Measurements from ENCODE around the gene NPDC1.
A peak's percentile ranks its signal among the peaks of the same experiment; 100 is the strongest.

NPDC1 gene

DNA sequence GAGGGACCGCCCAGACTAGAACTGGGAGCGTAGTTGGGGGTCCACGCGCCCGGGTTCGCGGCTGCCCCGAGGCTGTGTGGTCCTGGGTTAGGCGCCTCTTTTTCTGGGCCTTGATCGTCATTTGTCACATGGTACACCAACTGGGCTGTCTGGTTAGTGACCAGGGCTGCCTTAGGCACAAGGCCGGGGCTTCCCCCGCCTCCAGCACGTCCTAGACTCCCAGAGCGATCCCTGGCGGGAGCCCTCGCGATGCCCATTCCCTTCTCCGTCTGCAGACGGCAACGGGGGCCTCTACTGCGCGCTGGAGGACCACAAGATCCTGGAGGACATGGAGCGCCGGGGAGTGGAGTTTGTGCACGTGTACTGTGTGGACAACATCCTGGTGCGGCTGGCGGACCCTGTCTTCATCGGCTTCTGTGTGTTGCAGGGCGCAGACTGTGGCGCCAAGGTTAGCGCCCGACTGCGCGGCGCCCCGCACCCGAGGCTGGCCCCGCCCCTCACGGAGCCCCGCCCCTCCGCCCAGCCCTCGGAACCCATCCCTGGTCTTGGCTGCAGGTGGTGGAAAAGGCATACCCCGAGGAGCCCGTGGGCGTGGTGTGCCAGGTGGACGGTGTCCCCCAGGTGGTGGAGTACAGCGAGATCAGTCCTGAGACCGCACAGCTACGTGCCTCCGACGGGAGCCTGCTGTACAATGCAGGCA lies 32.9 kb upstream of the NPDC1 start:
- H3K4me2 ChIP-seq (ENCODE audit: low read depth, low read length): peak overlapping the region; percentile 92; the same call in 1 of the 2 replicates
- no peaks in the 10 kb centered on the region for H3K27me3 ChIP-seq (replicated peaks; ENCODE audit: insufficient read depth, low read length)
- no peak for TF ChIP-seq EZH2 (optimal IDR thresholded peaks at IDR 0.05; ENCODE audit: low read depth, low read length)
- no peak for TF ChIP-seq EZH2phosphoT487 (IDR thresholded peaks at IDR 0.05; ENCODE audit: low read length)
- TF ChIP-seq, protein P1, sequence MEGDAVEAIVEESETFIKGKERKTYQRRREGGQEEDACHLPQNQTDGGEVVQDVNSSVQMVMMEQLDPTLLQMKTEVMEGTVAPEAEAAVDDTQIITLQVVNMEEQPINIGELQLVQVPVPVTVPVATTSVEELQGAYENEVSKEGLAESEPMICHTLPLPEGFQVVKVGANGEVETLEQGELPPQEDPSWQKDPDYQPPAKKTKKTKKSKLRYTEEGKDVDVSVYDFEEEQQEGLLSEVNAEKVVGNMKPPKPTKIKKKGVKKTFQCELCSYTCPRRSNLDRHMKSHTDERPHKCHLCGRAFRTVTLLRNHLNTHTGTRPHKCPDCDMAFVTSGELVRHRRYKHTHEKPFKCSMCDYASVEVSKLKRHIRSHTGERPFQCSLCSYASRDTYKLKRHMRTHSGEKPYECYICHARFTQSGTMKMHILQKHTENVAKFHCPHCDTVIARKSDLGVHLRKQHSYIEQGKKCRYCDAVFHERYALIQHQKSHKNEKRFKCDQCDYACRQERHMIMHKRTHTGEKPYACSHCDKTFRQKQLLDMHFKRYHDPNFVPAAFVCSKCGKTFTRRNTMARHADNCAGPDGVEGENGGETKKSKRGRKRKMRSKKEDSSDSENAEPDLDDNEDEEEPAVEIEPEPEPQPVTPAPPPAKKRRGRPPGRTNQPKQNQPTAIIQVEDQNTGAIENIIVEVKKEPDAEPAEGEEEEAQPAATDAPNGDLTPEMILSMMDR (IDR thresholded peaks at IDR 0.05; ENCODE audit: low read length): no peak
- no peak overlapping the region for H2AFZ ChIP-seq (ENCODE audit: low read length)
- peaks cover 3% of the 10 kb centered on the region; the same call in 1 of the 2 replicates for H3K36me3 ChIP-seq (replicated peaks; ENCODE audit: insufficient read depth, low read length)
- peak overlapping the region; percentile 81; the same call in 1 of the 2 replicates for H3K4me3 ChIP-seq (ENCODE audit: low read length)
- no peaks in the 10 kb centered on the region for H3K9me3 ChIP-seq (replicated peaks; ENCODE audit: insufficient read depth, low read length)
- no peak overlapping the region for H3K27ac ChIP-seq (ENCODE audit: low read length)
- no peaks in the 10 kb centered on the region for H3K9me2 ChIP-seq (replicated peaks; ENCODE audit: insufficient read depth, low read length)
- no peaks in the 10 kb centered on the region for H4K20me1 ChIP-seq (ENCODE audit: insufficient read depth, low read length)
- 0 out of 2 replicates have a peak, but pooled peaks cover 5% of the 10 kb centered on the region for H3K4me1 ChIP-seq (ENCODE audit: low read length)
- H3K9ac ChIP-seq (ENCODE audit: low read length): no peak overlapping the region
- H3K79me2 ChIP-seq (ENCODE audit: low read length): peaks cover 24% of the 10 kb centered on the region
- DNase-seq: no peak
- H3F3A ChIP-seq (ENCODE audit: insufficient read depth, low read length): peaks cover 10% of the 10 kb centered on the region; the same call in 1 of the 2 replicates

DNA sequence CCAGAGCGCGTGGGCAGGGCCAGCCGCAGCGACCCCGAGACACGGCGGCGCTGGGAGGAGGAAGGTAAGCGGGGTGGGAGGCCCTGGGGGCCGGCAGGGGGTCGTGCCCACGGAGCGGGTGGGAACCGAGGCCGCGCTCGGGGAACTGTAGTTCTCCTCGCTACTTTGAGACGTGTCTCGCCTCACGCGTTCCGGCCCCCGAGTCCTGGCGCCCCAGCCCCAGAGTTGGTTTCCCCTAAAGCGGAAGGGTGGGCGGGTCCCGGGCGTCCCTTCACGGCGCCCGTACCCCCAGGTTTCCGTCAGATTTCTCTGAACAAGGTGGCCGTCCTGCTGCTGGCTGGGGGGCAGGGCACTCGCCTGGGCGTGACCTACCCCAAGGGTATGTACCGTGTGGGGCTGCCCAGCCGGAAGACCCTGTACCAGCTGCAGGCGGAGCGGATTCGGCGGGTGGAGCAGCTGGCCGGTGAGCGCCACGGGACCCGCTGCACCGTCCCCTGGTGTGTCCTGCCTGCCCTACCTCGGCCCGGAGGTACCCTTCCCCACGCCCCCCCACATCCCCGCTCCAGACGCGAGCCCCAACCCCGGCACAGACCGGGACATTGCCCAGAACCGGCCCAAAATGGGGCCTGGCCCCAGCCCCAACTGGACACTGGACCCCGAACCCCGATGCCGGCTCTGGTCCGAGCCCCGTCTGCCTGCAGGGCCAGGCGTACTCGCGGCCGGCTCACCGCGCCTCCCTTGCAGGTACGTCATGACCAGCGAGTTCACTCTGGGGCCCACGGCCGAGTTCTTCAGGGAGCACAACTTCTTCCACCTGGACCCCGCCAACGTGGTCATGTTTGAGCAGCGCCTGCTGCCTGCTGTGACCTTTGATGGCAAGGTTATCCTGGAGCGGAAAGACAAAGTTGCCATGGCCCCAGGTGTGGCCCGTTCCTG lies 32.0 kb upstream of the NPDC1 start:
- Histone ChIP-seq H3K9ac (ENCODE audit: low read length) (peak overlapping the region; percentile 55; the same call in 1 of the 2 replicates), H3K27me3 (replicated peaks; ENCODE audit: insufficient read depth, low read length) (no peaks in the 10 kb centered on the region), H3K9me2 (replicated peaks; ENCODE audit: insufficient read depth, low read length) (no peaks in the 10 kb centered on the region), H3K36me3 (replicated peaks; ENCODE audit: insufficient read depth, low read length) (peaks cover 3% of the 10 kb centered on the region; the same call in 1 of the 2 replicates), H2AFZ (ENCODE audit: low read length) (peak overlapping the region; percentile 21; the same call in 1 of the 2 replicates), H3K4me1 (ENCODE audit: low read length) (0 out of 2 replicates have a peak, but pooled peaks cover 5% of the 10 kb centered on the region), H3K4me2 (ENCODE audit: low read depth, low read length) (peak overlapping the region; percentile 92), H4K20me1 (ENCODE audit: insufficient read depth, low read length) (no peaks in the 10 kb centered on the region), H3K9me3 (replicated peaks; ENCODE audit: insufficient read depth, low read length) (no peaks in the 10 kb centered on the region), H3K27ac (ENCODE audit: low read length) (no peak overlapping the region), H3K4me3 (ENCODE audit: low read length) (peak overlapping the region; percentile 81), H3F3A (ENCODE audit: insufficient read depth, low read length) (peaks cover 4% of the 10 kb centered on the region; the same call in 1 of the 2 replicates), H3K79me2 (ENCODE audit: low read length) (peaks cover 24% of the 10 kb centered on the region)
- TF ChIP-seq, protein P1 (IDR thresholded peaks at IDR 0.05; ENCODE audit: low read length): no peak
- TF ChIP-seq EZH2phosphoT487 (IDR thresholded peaks at IDR 0.05; ENCODE audit: low read length) (no peak), EZH2 (optimal IDR thresholded peaks at IDR 0.05; ENCODE audit: low read depth, low read length) (no peak)
- peak; percentile 13 for DNase-seq

DNA sequence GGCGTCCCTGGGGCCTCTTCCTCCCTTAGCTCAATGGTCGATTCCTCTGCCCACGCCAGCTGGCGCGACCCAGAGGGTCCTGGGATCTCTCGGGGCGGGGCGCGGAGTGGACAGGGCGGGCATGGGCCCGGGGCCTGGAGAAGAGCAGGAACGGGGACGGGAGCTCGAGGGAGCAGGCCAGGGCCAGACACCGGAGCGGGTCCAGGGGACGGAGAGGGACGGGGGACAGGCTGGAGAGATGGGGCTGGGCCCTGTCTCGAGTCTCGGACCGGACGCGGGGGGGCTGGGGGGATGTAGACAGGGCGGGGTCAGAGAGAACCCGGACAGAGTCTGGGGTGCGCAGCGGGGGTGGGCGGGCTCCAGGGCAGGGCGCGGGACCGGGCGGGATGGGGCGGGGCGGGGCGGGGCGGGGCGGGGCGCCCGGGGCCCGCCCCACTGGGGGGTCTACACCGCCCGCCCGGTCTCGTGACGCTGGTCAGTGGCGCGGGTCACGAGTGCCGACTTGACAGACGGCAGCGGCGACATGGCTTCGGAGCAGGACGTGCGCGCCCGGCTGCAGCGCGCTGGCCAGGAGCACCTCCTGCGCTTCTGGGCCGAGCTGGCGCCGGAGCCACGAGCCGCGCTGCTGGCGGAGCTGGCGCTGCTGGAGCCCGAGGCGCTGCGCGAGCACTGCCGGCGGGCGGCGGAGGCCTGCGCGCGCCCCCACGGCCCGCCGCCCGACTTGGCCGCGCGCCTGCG lies 31.2 kb upstream of the NPDC1 start, which contains the start of gene UAP1L1:
Gene UAP1L1 (plus strand): TSS at position 508 of the 738 bp plus-strand sequence. CDS start 16 bp downstream, at position 524.
- H3K36me3 ChIP-seq (replicated peaks; ENCODE audit: insufficient read depth, low read length): peaks cover 3% of the 10 kb centered on the region; the same call in 1 of the 2 replicates
- H3K79me2 ChIP-seq (ENCODE audit: low read length): peaks cover 24% of the 10 kb centered on the region
- no peaks in the 10 kb centered on the region for H3K27me3 ChIP-seq (replicated peaks; ENCODE audit: insufficient read depth, low read length)
- H3F3A ChIP-seq (ENCODE audit: insufficient read depth, low read length): peaks cover 4% of the 10 kb centered on the region; the same call in 1 of the 2 replicates
- H4K20me1 ChIP-seq (ENCODE audit: insufficient read depth, low read length): no peaks in the 10 kb centered on the region
- H3K4me2 ChIP-seq (ENCODE audit: low read depth, low read length): peak within 1 kb of the TSS; percentile 92
- 0 out of 2 replicates have a peak, but pooled peaks cover 5% of the 10 kb centered on the region for H3K4me1 ChIP-seq (ENCODE audit: low read length)
- H3K27ac ChIP-seq (ENCODE audit: low read length): no peak within 1 kb of the TSS
- TF ChIP-seq EZH2phosphoT487 (IDR thresholded peaks at IDR 0.05; ENCODE audit: low read length) (no peak), EZH2 (optimal IDR thresholded peaks at IDR 0.05; ENCODE audit: low read depth, low read length) (no peak)
- TF ChIP-seq, protein P1 (IDR thresholded peaks at IDR 0.05; ENCODE audit: low read length): no peak
- DNase-seq: peak; percentile 68
- H3K9me2 ChIP-seq (replicated peaks; ENCODE audit: insufficient read depth, low read length): no peaks in the 10 kb centered on the region
- peak within 1 kb of the TSS; percentile 81 for H3K4me3 ChIP-seq (ENCODE audit: low read length)
- peak within 1 kb of the TSS; percentile 81 for H2AFZ ChIP-seq (ENCODE audit: low read length)
- H3K9ac ChIP-seq (ENCODE audit: low read length): peak within 1 kb of the TSS; percentile 55; the same call in 1 of the 2 replicates
- H3K9me3 ChIP-seq (replicated peaks; ENCODE audit: insufficient read depth, low read length): no peaks in the 10 kb centered on the region
